ENCODE measurements around the gene CFH. TPM values are rescaled to one million over a fixed set of nuclear protein-coding genes. Genes with fewer than 3 reads are reported as not detected.
"Not testable (repeated sequence)": the region's sequence is repeated elsewhere in the genome, so short reads cannot be mapped to it uniquely, and the experiment has no call there.

CFH gene
- total RNA-seq, 1 experiment from 2014 or later: 75.4 TPM

GRCh38 chr1:196738730-196739129 lies 86.9 kb downstream of the CFH start:
- Histone ChIP-seq H3K4me3 (no peak overlapping the region), H3K9me3 (replicated peaks) (peaks cover 3% of the 10 kb centered on the region; the same call in 1 of the 2 replicates), H3K36me3 (0 out of 2 replicates have a peak, but pooled peaks cover 5% of the 10 kb centered on the region), H3K27me3 (replicated peaks) (no peaks in the 10 kb centered on the region), H3K27ac (no peak overlapping the region), H3K4me1 (replicated peaks) (no peaks in the 10 kb centered on the region)
- DNase-seq (ENCODE audit: low read depth in 1 of 2, low spot score in 2 of 2): no peak

- not testable (repeated sequence) for H3K9me3 ChIP-seq (replicated peaks); H3K4me3 ChIP-seq; H3K27me3 ChIP-seq (replicated peaks); H3K36me3 ChIP-seq; H3K27ac ChIP-seq; H3K4me1 ChIP-seq (replicated peaks); DNase-seq (ENCODE audit: low read depth in 1 of 2, low spot score in 2 of 2)
These were observed 91.4 kb downstream of the CFH start for GRCh38 chr1:196743244-196743643.

- H3K4me1 ChIP-seq (replicated peaks); H3K4me3 ChIP-seq; DNase-seq (ENCODE audit: low read depth in 1 of 2, low spot score in 2 of 2): not testable (repeated sequence)
These were observed 113.3 kb downstream of the CFH start for GRCh38 chr1:196765019-196765740.

GRCh38 chr1:196769823-196770222 lies 118.0 kb downstream of the CFH start:
- H3K27ac ChIP-seq; H3K4me3 ChIP-seq; DNase-seq (ENCODE audit: low read depth in 1 of 2, low spot score in 2 of 2); H3K9me3 ChIP-seq (replicated peaks); H3K36me3 ChIP-seq; H3K27me3 ChIP-seq (replicated peaks); H3K4me1 ChIP-seq (replicated peaks): not testable (repeated sequence)

More at GRCh38 chr1:196765019-196765740, 113.3 kb downstream of the CFH start:
- not testable (repeated sequence) for H3K36me3 ChIP-seq; H3K27ac ChIP-seq; H3K27me3 ChIP-seq (replicated peaks); H3K9me3 ChIP-seq (replicated peaks)

GRCh38 chr1:196773713-196774112 lies 121.9 kb downstream of the CFH start:
- Histone ChIP-seq H3K4me1 (replicated peaks) (no peaks in the 10 kb centered on the region), H3K27ac (no peak overlapping the region), H3K27me3 (replicated peaks) (no peaks in the 10 kb centered on the region), H3K9me3 (replicated peaks) (no peaks in the 10 kb centered on the region), H3K4me3 (no peak overlapping the region), H3K36me3 (no peaks in the 10 kb centered on the region)
- no peak for DNase-seq (ENCODE audit: low read depth in 1 of 2, low spot score in 2 of 2)

GRCh38 chr1:196774175-196774574 lies 122.3 kb downstream of the CFH start:
- no peak for DNase-seq (ENCODE audit: low read depth in 1 of 2, low spot score in 2 of 2)
- Histone ChIP-seq H3K27me3 (replicated peaks) (no peaks in the 10 kb centered on the region), H3K4me1 (replicated peaks) (no peaks in the 10 kb centered on the region), H3K27ac (no peak overlapping the region), H3K9me3 (replicated peaks) (no peaks in the 10 kb centered on the region), H3K4me3 (no peak overlapping the region), H3K36me3 (no peaks in the 10 kb centered on the region)

- no peak for DNase-seq (ENCODE audit: low read depth in 1 of 2, low spot score in 2 of 2)
- Histone ChIP-seq H3K27ac (no peak within 1 kb of the TSS), H3K4me3 (no peak within 1 kb of the TSS), H3K9me3 (replicated peaks) (no peaks in the 10 kb centered on the region), H3K27me3 (replicated peaks) (no peaks in the 10 kb centered on the region), H3K36me3 (no peaks in the 10 kb centered on the region), H3K4me1 (replicated peaks) (no peaks in the 10 kb centered on the region)
These were observed 122.8 kb downstream of the CFH start, which contains the start of gene CFHR3 for GRCh38 chr1:196774603-196775002. Gene CFHR3 (plus strand): TSS chr1:196774840. CDS start chr1:196774887, 47 bp downstream.

GRCh38 chr1:196777603-196778002 lies 125.8 kb downstream of the CFH start:
- Histone ChIP-seq H3K27me3 (replicated peaks) (no peaks in the 10 kb centered on the region), H3K9me3 (replicated peaks) (no peaks in the 10 kb centered on the region)
- DNase-seq (ENCODE audit: low read depth in 1 of 2, low spot score in 2 of 2): no peak

GRCh38 chr1:196779093-196779492 lies 127.2 kb downstream of the CFH start:
- no peaks in the 10 kb centered on the region for H3K27me3 ChIP-seq (replicated peaks)
- no peak overlapping the region for H3K4me3 ChIP-seq
- no peaks in the 10 kb centered on the region for H3K4me1 ChIP-seq (replicated peaks)
- H3K36me3 ChIP-seq: no peaks in the 10 kb centered on the region
- H3K9me3 ChIP-seq (replicated peaks): no peaks in the 10 kb centered on the region
- no peak for DNase-seq (ENCODE audit: low read depth in 1 of 2, low spot score in 2 of 2)
- no peak overlapping the region for H3K27ac ChIP-seq

More at GRCh38 chr1:196777603-196778002, 125.8 kb downstream of the CFH start:
- H3K4me3 ChIP-seq: no peak overlapping the region
- H3K27ac ChIP-seq: no peak overlapping the region
- no peaks in the 10 kb centered on the region for H3K36me3 ChIP-seq
- no peaks in the 10 kb centered on the region for H3K4me1 ChIP-seq (replicated peaks)

GRCh38 chr1:196791252-196791651 lies 139.4 kb downstream of the CFH start:
- not testable (repeated sequence) for H3K4me1 ChIP-seq (replicated peaks); H3K27ac ChIP-seq; H3K4me3 ChIP-seq; H3K9me3 ChIP-seq (replicated peaks); DNase-seq (ENCODE audit: low read depth in 1 of 2, low spot score in 2 of 2); H3K27me3 ChIP-seq (replicated peaks); H3K36me3 ChIP-seq

GRCh38 chr1:196794103-196794502 lies 142.3 kb downstream of the CFH start:
- not testable (repeated sequence) for H3K27ac ChIP-seq; DNase-seq (ENCODE audit: low read depth in 1 of 2, low spot score in 2 of 2); H3K36me3 ChIP-seq; H3K4me3 ChIP-seq; H3K27me3 ChIP-seq (replicated peaks); H3K9me3 ChIP-seq (replicated peaks); H3K4me1 ChIP-seq (replicated peaks)

Other genes with a start within 250 kb of the CFH start
- 0.05 and 0.25 TPM in 2 replicates for gene KCNT2, start 43.6 kb upstream of the CFH start, total RNA-seq (2014; rRNA removed; shearing (Covaris generic))
- not detected in 2 replicates for gene CFHR3, start 122.8 kb downstream of the CFH start, total RNA-seq (2014; rRNA removed; shearing (Covaris generic))
- not detected in 2 replicates for gene CFHR1, start 167.7 kb downstream of the CFH start, total RNA-seq (2014; rRNA removed; shearing (Covaris generic))
- gene CFHR4, start 236.0 kb downstream of the CFH start, total RNA-seq (2014; rRNA removed; shearing (Covaris generic)): not detected in 2 replicates

Measured in SJSA1 (cell line).